Colonic mucosa (tissue), 4 donors: ENCODE results near the gene GRIA1. TPM values are rescaled to one million over a fixed set of nuclear protein-coding genes. Genes with fewer than 3 reads are reported as not detected.

Source experiments
- DNase-seq: peaks from one replicate; pipeline ENCODE4 v3.0.0-alpha.2; 2020
- H3K27ac ChIP-seq: fragments of 200-600 bp; one replicate; pipeline ENCODE4 v1.8.0; 2021
- H3K27me3 ChIP-seq: fragments of 200-600 bp; one replicate; pipeline ENCODE4 v1.8.0; 2021
- H3K36me3 ChIP-seq: fragments of 200-600 bp; one replicate; pipeline ENCODE4 v1.8.0; 2021
- H3K4me1 ChIP-seq: fragments of 200-600 bp; one replicate; pipeline ENCODE4 v1.8.0; 2021; ENCODE audit warnings: mild to moderate bottlenecking
- H3K4me3 ChIP-seq: fragments of 200-600 bp; one replicate; pipeline ENCODE4 v1.8.0; 2021
- H3K9ac ChIP-seq, 2 donors: one replicate each; pipeline ENCODE4 v1.7.0; 2013; ENCODE audit warnings: control low read depth in 2 of 2, low read depth in 2 of 2, low read length in 2 of 2
- H3K9me3 ChIP-seq: fragments of 200-600 bp; one replicate; pipeline ENCODE4 v1.8.0; 2021
- CTCF ChIP-seq: fragments of 200-600 bp; IDR thresholded peaks from one replicate; pipeline ENCODE4 v1.8.0; 2022; ENCODE audit warnings: antibody characterized with exemption, mild to moderate bottlenecking
- intact Hi-C: fragments of 100-400 bp; cut with DNase I; formaldehyde crosslinking; loops from one replicate; pipeline ENCODE4 v1.14.1; 2022
- total RNA-seq, 2 donors: library from RNA; stranded (reverse); fragmentation: NEBNext Ultra II Directional in 1 of 2; extraction: Animal tissue kit (Norgen Biotek cat#: 25700) in 1 of 2; gene quantifications; one replicate each; pipeline ENCODE4 v1.2.1, GENCODE V29; 2021
- donor health status: healthy.
- donor health status: DM: no; HTN: no; CAD: no.
- donor health status: DM: no; HTN: no; CAD: no.

Gene GRIA1
- total RNA-seq, 2 donors from 2014 or later, result 0.48 TPM; not detected in 1

- no peak overlapping the region for H3K9ac ChIP-seq
- no peak for TF ChIP-seq CTCF
- intact Hi-C loops, result no loop called here
These were observed 29.7 kb downstream of the GRIA1 start for GRCh38 chr5:153520137-153520536.

GRCh38 chr5:153520952-153521351 lies 30.5 kb downstream of the GRIA1 start:
- H3K4me1 ChIP-seq, result no peaks in the 10 kb centered on the region
- no peak overlapping the region for H3K9ac ChIP-seq
- no peak overlapping the region for H3K4me3 ChIP-seq
- no peak overlapping the region for H3K27ac ChIP-seq
- DNase-seq, result no peak
- H3K9me3 ChIP-seq, result no peaks in the 10 kb centered on the region
- TF ChIP-seq CTCF, result no peak
- intact Hi-C loops, result no loop called here
- H3K27me3 ChIP-seq, result no peaks in the 10 kb centered on the region
- no peaks in the 10 kb centered on the region for H3K36me3 ChIP-seq

More at GRCh38 chr5:153520137-153520536, 29.7 kb downstream of the GRIA1 start:
- no peak for DNase-seq
- no peak overlapping the region for H3K27ac ChIP-seq
- H3K4me1 ChIP-seq, result no peaks in the 10 kb centered on the region
- no peaks in the 10 kb centered on the region for H3K9me3 ChIP-seq
- no peak overlapping the region for H3K4me3 ChIP-seq
- no peaks in the 10 kb centered on the region for H3K27me3 ChIP-seq
- no peaks in the 10 kb centered on the region for H3K36me3 ChIP-seq

GRCh38 chr5:153523211-153523610 lies 32.7 kb downstream of the GRIA1 start:
- TF ChIP-seq CTCF, result no peak
- H3K4me1 ChIP-seq, result no peaks in the 10 kb centered on the region
- no peaks in the 10 kb centered on the region for H3K27me3 ChIP-seq
- H3K27ac ChIP-seq, result no peak overlapping the region
- no peak overlapping the region for H3K4me3 ChIP-seq
- intact Hi-C loops, result no loop called here
- H3K36me3 ChIP-seq, result no peaks in the 10 kb centered on the region
- DNase-seq, result no peak
- no peak overlapping the region for H3K9ac ChIP-seq
- H3K9me3 ChIP-seq, result no peaks in the 10 kb centered on the region

- TF ChIP-seq CTCF, result no peak
- H3K36me3 ChIP-seq, result no peaks in the 10 kb centered on the region
- H3K27ac ChIP-seq, result no peak overlapping the region
- no peaks in the 10 kb centered on the region for H3K27me3 ChIP-seq
- H3K9me3 ChIP-seq, result no peaks in the 10 kb centered on the region
- no peak overlapping the region for H3K9ac ChIP-seq
- H3K4me3 ChIP-seq, result no peak overlapping the region
- no peak for DNase-seq
- no peaks in the 10 kb centered on the region for H3K4me1 ChIP-seq
- intact Hi-C loops, result no loop called here
These were observed 33.4 kb downstream of the GRIA1 start for GRCh38 chr5:153523831-153524230.

GRCh38 chr5:153525536-153525935 lies 35.1 kb downstream of the GRIA1 start:
- Histone ChIP-seq H3K27ac (no peak overlapping the region), H3K9ac (no peak overlapping the region), H3K4me1 (no peaks in the 10 kb centered on the region), H3K36me3 (no peaks in the 10 kb centered on the region), H3K9me3 (no peaks in the 10 kb centered on the region), H3K27me3 (no peaks in the 10 kb centered on the region), H3K4me3 (no peak overlapping the region)
- DNase-seq, result no peak
- TF ChIP-seq CTCF, result no peak
- intact Hi-C loops, result no loop called here
